ENCODE measurements around the gene DCST2.
A peak's percentile ranks its signal among the peaks of the same experiment; 100 is the strongest.

DCST2 gene

GRCh38 chr1:155069551-155070157, 36.1 kb upstream of the DCST2 start:
- TF ChIP-seq CTCF (IDR thresholded peaks at IDR 0.05; ENCODE audit: control insufficient read depth, insufficient read depth, low read depth, low read length, missing control alignments) = no peak
- no peak overlapping the region for H3K4me3 ChIP-seq (ENCODE audit: control insufficient read depth, low read depth, low read length)
- no peak for DNase-seq (ENCODE audit: low read depth)

DNA sequence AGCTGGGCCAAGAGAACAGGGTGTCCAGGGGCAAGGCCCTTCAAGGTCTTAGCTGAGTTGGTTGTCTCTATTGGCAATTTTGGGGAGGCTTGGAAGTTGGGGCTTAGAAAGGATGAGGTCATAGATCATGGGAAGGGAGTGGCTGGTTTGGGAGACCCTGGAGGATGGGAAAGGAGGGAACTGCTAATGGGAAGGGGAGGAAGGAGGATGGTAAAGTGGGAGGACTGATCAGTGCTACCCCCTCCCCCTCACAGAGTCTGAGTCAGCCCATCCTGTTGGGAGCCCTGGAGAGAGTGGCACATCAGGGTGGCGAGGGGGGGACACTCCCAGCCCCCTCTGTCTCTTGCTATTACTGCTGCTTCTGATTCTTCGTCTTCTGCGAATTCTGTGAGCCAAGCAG, 35.0 kb upstream of the DCST2 start:
- no peak for DNase-seq (ENCODE audit: low read depth)
- no peak for TF ChIP-seq CTCF (IDR thresholded peaks at IDR 0.05; ENCODE audit: control insufficient read depth, insufficient read depth, low read depth, low read length, missing control alignments)
- no peak overlapping the region for H3K4me3 ChIP-seq (ENCODE audit: control insufficient read depth, low read depth, low read length)

DNA sequence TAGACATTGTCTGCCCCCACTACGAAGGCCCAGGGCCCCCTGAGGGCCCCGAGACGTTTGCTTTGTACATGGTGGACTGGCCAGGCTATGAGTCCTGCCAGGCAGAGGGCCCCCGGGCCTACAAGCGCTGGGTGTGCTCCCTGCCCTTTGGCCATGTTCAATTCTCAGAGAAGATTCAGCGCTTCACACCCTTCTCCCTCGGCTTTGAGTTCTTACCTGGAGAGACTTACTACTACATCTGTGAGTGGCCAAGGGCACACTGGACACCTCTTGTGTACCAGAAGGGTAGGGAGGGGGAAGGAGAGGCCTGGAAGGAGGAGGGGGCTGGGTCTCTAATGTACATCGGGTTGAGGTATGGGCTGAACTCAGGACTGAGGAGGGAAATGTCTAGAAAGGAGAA, 33.2 kb upstream of the DCST2 start:
- H3K4me3 ChIP-seq (ENCODE audit: control insufficient read depth, low read depth, low read length) = no peak overlapping the region
- no peak for DNase-seq (ENCODE audit: low read depth)

GRCh38 chr1:155064832-155065429, 31.4 kb upstream of the DCST2 start:
- no peak overlapping the region for H3K4me3 ChIP-seq (ENCODE audit: control insufficient read depth, low read depth, low read length)
- DNase-seq (ENCODE audit: low read depth) = no peak
- no peak for TF ChIP-seq CTCF (IDR thresholded peaks at IDR 0.05; ENCODE audit: control insufficient read depth, insufficient read depth, low read depth, low read length, missing control alignments)

More for the DNA sequence above, 33.2 kb upstream of the DCST2 start:
- TF ChIP-seq CTCF (IDR thresholded peaks at IDR 0.05; ENCODE audit: control insufficient read depth, insufficient read depth, low read depth, low read length, missing control alignments) = no peak

DNA sequence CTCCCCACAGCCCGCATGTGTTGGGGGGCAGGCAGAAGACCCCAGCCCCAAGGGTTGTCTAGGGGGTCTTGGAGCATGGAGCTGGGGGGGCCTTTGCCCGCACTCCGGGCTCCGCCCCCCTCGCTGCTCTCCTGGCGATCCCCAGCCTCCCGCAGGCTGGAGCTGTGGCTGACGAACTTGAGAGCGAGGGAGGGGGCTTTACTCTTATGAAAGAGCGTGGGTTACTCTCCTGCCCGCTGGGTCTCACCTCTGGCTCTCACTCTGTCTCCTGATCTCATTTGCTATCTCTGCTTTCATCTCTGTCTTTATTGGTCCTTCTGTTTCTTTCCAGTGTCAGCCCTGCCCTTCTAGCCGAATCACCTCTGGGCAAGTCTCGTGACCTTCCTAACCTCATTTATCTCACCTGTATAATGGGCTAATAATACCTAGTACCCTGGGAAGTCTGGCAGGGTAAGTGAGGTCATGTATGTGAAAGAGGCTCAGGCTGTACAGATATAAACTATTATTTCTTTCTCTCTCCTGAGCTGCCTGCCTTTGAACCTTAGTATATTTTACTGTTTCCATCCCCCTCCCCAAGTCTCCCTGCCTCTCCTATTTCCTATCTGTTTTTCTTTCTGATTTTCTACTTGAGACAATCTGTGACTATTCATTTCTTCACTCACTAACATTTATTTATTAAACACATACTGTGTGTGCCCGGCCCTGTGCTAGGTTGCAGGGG, 30.7 kb upstream of the DCST2 start:
- peak overlapping the region; percentile 81 for H3K4me3 ChIP-seq (ENCODE audit: control insufficient read depth, low read depth, low read length)
- no peak for TF ChIP-seq CTCF (IDR thresholded peaks at IDR 0.05; ENCODE audit: control insufficient read depth, insufficient read depth, low read depth, low read length, missing control alignments)
- no peak for DNase-seq (ENCODE audit: low read depth)

GRCh38 chr1:155063550-155064110, 30.0 kb upstream of the DCST2 start, which contains the start of gene EFNA4:
Gene EFNA4 (plus strand): TSS chr1:155063740. CDS start chr1:155063824, 84 bp downstream.
- H3K4me3 ChIP-seq (ENCODE audit: control insufficient read depth, low read depth, low read length) = peak within 1 kb of the TSS; percentile 81
- DNase-seq (ENCODE audit: low read depth) = no peak
- no peak for TF ChIP-seq CTCF (IDR thresholded peaks at IDR 0.05; ENCODE audit: control insufficient read depth, insufficient read depth, low read depth, low read length, missing control alignments)
